ENCODE data around the gene TENM3.

TENM3 gene

DNA sequence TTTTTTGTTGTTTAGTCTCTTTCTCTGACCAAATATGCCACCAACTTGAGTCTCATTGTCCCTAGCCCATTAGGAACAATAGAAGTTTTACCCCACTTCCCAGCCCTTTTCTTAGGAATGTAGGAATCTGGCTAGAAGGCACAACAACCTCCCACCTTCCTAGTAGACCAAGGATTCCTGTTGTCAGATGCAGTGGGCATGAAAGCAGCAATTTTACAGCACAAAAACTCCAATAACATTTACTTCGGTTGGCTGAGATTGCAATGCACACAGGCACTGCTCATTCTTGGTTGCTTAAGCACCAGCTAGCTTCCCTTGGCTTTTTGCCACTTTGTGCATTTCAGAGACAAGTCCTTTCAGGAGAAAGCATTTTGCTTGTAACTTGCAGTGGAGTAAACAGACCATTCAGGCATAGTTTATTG is 312.8 kb downstream of the TENM3 start:
- TF ChIP-seq, protein P1, sequence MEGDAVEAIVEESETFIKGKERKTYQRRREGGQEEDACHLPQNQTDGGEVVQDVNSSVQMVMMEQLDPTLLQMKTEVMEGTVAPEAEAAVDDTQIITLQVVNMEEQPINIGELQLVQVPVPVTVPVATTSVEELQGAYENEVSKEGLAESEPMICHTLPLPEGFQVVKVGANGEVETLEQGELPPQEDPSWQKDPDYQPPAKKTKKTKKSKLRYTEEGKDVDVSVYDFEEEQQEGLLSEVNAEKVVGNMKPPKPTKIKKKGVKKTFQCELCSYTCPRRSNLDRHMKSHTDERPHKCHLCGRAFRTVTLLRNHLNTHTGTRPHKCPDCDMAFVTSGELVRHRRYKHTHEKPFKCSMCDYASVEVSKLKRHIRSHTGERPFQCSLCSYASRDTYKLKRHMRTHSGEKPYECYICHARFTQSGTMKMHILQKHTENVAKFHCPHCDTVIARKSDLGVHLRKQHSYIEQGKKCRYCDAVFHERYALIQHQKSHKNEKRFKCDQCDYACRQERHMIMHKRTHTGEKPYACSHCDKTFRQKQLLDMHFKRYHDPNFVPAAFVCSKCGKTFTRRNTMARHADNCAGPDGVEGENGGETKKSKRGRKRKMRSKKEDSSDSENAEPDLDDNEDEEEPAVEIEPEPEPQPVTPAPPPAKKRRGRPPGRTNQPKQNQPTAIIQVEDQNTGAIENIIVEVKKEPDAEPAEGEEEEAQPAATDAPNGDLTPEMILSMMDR (IDR thresholded peaks at IDR 0.05; ENCODE audit: low read depth, low read length, missing control alignments), result no peak
- DNase-seq (ENCODE audit: extremely low read depth, low read depth), result peak; percentile 20
- H3K4me3 ChIP-seq (replicated peaks; ENCODE audit: low read depth, low read length), result no peak overlapping the region

DNA sequence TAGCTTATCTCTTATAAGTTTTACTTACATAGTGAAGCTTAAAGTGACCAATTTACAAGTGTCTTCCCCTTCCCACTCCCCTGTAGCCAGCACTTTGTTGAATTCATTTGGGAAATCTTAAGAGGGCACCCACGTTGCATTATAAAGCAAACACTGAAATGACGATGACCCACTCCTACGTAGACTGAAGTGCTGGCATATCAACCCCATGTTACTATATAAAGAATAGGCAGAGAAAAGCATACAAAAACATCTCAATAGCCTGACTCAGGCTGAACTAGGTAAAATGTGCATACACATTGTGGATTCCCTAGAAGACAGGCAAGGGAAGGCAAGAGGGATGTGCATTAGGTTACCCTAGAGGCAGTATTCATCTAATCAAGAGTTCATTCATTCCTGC is 313.4 kb downstream of the TENM3 start:
- TF ChIP-seq, protein P1 (IDR thresholded peaks at IDR 0.05; ENCODE audit: low read depth, low read length, missing control alignments), result no peak
- H3K4me3 ChIP-seq (replicated peaks; ENCODE audit: low read depth, low read length), result no peak overlapping the region
- no peak for DNase-seq (ENCODE audit: extremely low read depth, low read depth)

DNA sequence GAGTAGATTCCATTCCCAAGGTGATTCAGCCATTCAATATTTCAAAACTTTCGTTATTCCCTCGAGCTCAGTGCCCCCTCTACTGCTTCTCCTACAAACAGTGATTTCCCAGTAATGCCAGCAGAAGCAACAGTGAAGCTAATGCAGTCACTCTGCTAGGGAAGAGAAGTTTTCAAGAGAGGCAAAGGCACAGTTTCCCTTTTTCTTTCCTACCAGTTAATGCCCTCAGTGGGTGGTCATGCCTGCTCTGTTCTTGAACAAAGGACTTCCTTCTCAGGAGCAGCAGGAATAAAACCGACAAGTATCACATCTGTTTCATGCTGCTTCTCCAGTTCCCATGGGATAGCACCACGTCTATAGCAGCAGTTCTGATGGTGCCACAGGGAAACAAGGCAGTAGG is 317.2 kb downstream of the TENM3 start:
- no peak for DNase-seq (ENCODE audit: extremely low read depth, low read depth)
- H3K4me3 ChIP-seq (replicated peaks; ENCODE audit: low read depth, low read length), result no peak overlapping the region
- TF ChIP-seq, protein P1 (IDR thresholded peaks at IDR 0.05; ENCODE audit: low read depth, low read length, missing control alignments), result no peak

DNA sequence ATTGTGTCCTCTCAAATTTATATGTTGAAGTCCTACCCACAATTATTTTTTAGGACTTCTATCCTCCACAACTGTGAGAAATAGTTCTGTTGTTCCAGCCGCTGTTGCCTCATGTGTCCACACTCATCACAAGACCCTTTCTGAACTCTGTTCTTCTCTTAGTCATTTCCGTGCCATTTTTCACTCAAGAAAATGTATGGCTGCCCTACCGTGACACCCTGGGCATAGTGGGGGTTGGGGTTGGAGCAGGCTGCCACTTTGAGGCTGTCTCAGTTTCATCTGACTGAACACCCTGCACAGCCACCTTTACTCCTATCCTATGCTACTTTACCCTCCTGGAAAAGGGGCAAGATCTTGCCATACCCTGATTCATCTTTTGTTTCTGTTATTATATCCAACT is 319.1 kb downstream of the TENM3 start:
- TF ChIP-seq, protein P1 (IDR thresholded peaks at IDR 0.05; ENCODE audit: low read depth, low read length, missing control alignments), result no peak
- no peak overlapping the region for H3K4me3 ChIP-seq (replicated peaks; ENCODE audit: low read depth, low read length)
- DNase-seq (ENCODE audit: extremely low read depth, low read depth), result no peak

DNA sequence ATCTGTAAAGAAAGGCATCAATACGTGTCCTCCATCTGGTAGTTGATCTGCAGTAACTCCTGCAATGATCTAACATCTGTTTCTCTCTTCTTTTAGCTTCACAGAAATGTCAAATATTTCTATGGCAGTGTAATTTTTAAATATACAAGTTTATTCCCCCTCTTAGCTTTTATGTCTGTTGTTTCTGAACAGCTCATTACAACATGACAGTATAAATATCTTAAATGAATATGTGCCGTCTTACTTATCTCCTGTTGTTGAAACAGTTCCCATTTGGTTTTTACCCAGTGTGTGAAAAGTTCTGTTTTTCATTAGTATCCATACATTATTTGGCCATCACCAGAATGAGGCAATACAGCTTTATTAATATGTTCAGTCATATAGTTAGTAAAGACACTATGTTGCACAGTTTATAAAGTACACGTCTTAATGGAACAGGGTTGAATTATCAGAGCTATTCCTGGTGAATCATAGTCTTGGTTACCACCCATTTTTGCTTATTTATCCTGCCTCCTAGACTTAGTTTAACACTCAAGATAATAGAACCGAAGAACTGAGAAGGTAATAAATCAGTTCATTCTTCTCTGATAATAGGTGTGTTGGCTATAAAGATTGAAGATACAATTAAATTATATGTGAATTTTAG is 321.6 kb downstream of the TENM3 start:
- DNase-seq (ENCODE audit: extremely low read depth, low read depth), result no peak
- TF ChIP-seq, protein P1 (IDR thresholded peaks at IDR 0.05; ENCODE audit: low read depth, low read length, missing control alignments), result no peak
- no peak overlapping the region for H3K4me3 ChIP-seq (replicated peaks; ENCODE audit: low read depth, low read length)

DNA sequence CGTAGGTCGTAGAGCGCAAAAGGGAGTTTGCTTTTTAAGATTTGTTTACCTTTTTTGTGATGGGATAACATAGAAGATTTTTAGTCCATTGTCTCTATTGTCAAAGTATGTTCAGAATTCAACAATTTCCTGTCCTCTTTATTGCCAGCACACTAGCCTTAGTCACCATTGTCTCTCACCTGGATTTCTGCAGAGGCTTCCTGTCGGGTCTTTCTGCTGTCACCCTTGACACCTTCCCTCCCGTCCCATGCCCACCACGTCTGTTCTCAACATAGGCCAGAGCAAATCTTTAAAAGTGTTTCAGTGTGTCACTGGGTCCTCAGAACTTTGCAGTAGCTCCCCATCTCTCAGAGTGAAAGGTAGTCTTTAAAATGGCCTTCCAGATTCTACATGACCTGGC is 323.9 kb downstream of the TENM3 start:
- no peak for DNase-seq (ENCODE audit: extremely low read depth, low read depth)
- TF ChIP-seq, protein P1 (IDR thresholded peaks at IDR 0.05; ENCODE audit: low read depth, low read length, missing control alignments), result no peak
- no peak overlapping the region for H3K4me3 ChIP-seq (replicated peaks; ENCODE audit: low read depth, low read length)

DNA sequence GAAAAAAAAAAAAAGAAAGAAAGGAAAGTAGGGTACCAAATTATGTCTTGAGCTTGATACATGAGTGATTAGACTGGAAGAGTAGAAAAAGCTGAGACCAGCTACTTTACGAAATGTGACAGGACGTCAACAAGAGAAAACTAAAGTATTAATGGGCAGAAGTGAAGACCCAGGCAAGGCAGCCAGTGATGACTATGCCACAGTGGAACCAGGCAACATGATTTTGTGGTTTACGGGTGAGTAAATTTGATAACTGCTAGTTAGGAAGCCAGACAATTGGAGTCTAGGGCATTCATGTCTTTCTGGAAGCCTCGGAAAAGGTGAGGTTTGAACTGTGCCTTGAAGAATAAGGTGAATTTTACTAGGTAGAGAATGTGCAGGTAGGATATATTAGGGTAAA is 326.4 kb downstream of the TENM3 start:
- H3K4me3 ChIP-seq (replicated peaks; ENCODE audit: low read depth, low read length), result no peak overlapping the region
- TF ChIP-seq, protein P1 (IDR thresholded peaks at IDR 0.05; ENCODE audit: low read depth, low read length, missing control alignments), result no peak
- no peak for DNase-seq (ENCODE audit: extremely low read depth, low read depth)

Measured in HFF-Myc (cell line).